ENCODE results near the gene L2HGDH. TPM values are rescaled to one million over a fixed set of nuclear protein-coding genes. Genes with fewer than 3 reads are reported as not detected.

The L2HGDH gene
- polyA plus RNA-seq, 1 donor (not counting 4 experiments of a cell fraction or from before 2014, with no cell fraction given): 7.9 TPM

- dilution Hi-C loops (cut with MboI; ENCODE audit: extremely low pct_ligation_motif_present, low sequenced_read_pairs): no loop called here
- peaks cover 36% of the 10 kb centered on the region for H3K4me1 ChIP-seq (ENCODE audit: control insufficient read depth, extremely low read depth, insufficient read depth, low read length)
- no peak overlapping the region for H3K4me2 ChIP-seq (ENCODE audit: control insufficient read depth, extremely low read depth, insufficient read depth, low read depth, low read length)
Observed at GRCh38 chr14:50344876-50345563, 33.0 kb upstream of the L2HGDH start.

GRCh38 chr14:50344116-50344775, 32.2 kb upstream of the L2HGDH start:
- peak; percentile 57 for DNase-seq (ENCODE audit: low read depth, low spot score)
- H2AFZ ChIP-seq (ENCODE audit: control insufficient read depth, low read length): no peak overlapping the region

More at GRCh38 chr14:50344876-50345563, 33.0 kb upstream of the L2HGDH start:
- DNase-seq (ENCODE audit: low read depth, low spot score) (no peak), FAIRE-seq (no peak)
- no peak overlapping the region for H2AFZ ChIP-seq (ENCODE audit: control insufficient read depth, low read length)
- TF ChIP-seq EZH2 (IDR thresholded peaks at IDR 0.05; ENCODE audit: low read length) (no peak), CTCF (optimal IDR thresholded peaks at IDR 0.05 in 1 of 3, IDR thresholded peaks at IDR 0.05 in 1 of 3, conservative IDR thresholded peaks at IDR 0.05 in 1 of 3; ENCODE audit: extremely low read depth in 1 of 3, insufficient read depth in 2 of 3, low read length in 3 of 3) (no peak)
- H3K79me2 ChIP-seq (ENCODE audit: control insufficient read depth, insufficient read depth, low read length): no peaks in the 10 kb centered on the region
- no peaks in the 10 kb centered on the region for H3K27me3 ChIP-seq (ENCODE audit: control insufficient read depth, extremely low read depth, insufficient read depth, low read length)
- no peak overlapping the region for H3K4me3 ChIP-seq (ENCODE audit: control insufficient read depth in 2 of 3, extremely low read depth in 1 of 3, insufficient read depth in 2 of 3, low read depth in 1 of 3, low read length in 3 of 3)
- H3K36me3 ChIP-seq (ENCODE audit: control insufficient read depth in 2 of 2, extremely low read depth in 1 of 2, insufficient read depth in 2 of 2, low read length in 2 of 2): no peaks in the 10 kb centered on the region
- H3K9me3 ChIP-seq (ENCODE audit: control insufficient read depth, low read depth, low read length): no peaks in the 10 kb centered on the region
- H3K27ac ChIP-seq (ENCODE audit: control insufficient read depth, insufficient read depth, low read length): no peak overlapping the region
- H4K20me1 ChIP-seq (ENCODE audit: control insufficient read depth, extremely low read depth, insufficient read depth, low read length): no peaks in the 10 kb centered on the region
- no peak overlapping the region for H3K9ac ChIP-seq (ENCODE audit: control insufficient read depth, extremely low read depth, insufficient read depth, low read length)
- no peaks in the 10 kb centered on the region for H3K9me1 ChIP-seq (ENCODE audit: control insufficient read depth, extremely low read depth, insufficient read depth, low read length)

More at GRCh38 chr14:50344116-50344775, 32.2 kb upstream of the L2HGDH start:
- Histone ChIP-seq H4K20me1 (ENCODE audit: control insufficient read depth, extremely low read depth, insufficient read depth, low read length) (no peaks in the 10 kb centered on the region), H3K27me3 (ENCODE audit: control insufficient read depth, extremely low read depth, insufficient read depth, low read length) (no peaks in the 10 kb centered on the region), H3K4me2 (ENCODE audit: control insufficient read depth, extremely low read depth, insufficient read depth, low read depth, low read length) (no peak overlapping the region), H3K79me2 (ENCODE audit: control insufficient read depth, insufficient read depth, low read length) (no peaks in the 10 kb centered on the region), H3K9ac (ENCODE audit: control insufficient read depth, extremely low read depth, insufficient read depth, low read length) (peak overlapping the region; percentile 13), H3K9me1 (ENCODE audit: control insufficient read depth, extremely low read depth, insufficient read depth, low read length) (no peaks in the 10 kb centered on the region), H3K4me3 (ENCODE audit: control insufficient read depth in 2 of 3, extremely low read depth in 1 of 3, insufficient read depth in 2 of 3, low read depth in 1 of 3, low read length in 3 of 3) (no peak overlapping the region), H3K9me3 (ENCODE audit: control insufficient read depth, low read depth, low read length) (no peaks in the 10 kb centered on the region), H3K27ac (ENCODE audit: control insufficient read depth, insufficient read depth, low read length) (peak overlapping the region; percentile 46), H3K4me1 (ENCODE audit: control insufficient read depth, extremely low read depth, insufficient read depth, low read length) (peaks cover 36% of the 10 kb centered on the region), H3K36me3 (ENCODE audit: control insufficient read depth in 2 of 2, extremely low read depth in 1 of 2, insufficient read depth in 2 of 2, low read length in 2 of 2) (no peaks in the 10 kb centered on the region)
- TF ChIP-seq CTCF (optimal IDR thresholded peaks at IDR 0.05 in 1 of 3, IDR thresholded peaks at IDR 0.05 in 1 of 3, conservative IDR thresholded peaks at IDR 0.05 in 1 of 3; ENCODE audit: extremely low read depth in 1 of 3, insufficient read depth in 2 of 3, low read length in 3 of 3) (no peak), EZH2 (IDR thresholded peaks at IDR 0.05; ENCODE audit: low read length) (no peak)
- FAIRE-seq: peak; percentile 13
- dilution Hi-C loops (cut with MboI; ENCODE audit: extremely low pct_ligation_motif_present, low sequenced_read_pairs): no loop called here

Measured in keratinocyte (primary cell).